Measurements from ENCODE around the gene ABCD3. TPM values are rescaled to one million over a fixed set of nuclear protein-coding genes. Genes with fewer than 3 reads are reported as not detected.

ABCD3 gene
- total RNA-seq, 1 experiment from 2014 or later, result 48.8 TPM

- BruUV-seq (replicated peaks), result no TSS peak
- no peaks in the 10 kb centered on the region for H3K4me1 ChIP-seq (ENCODE audit: control insufficient read depth in 1 of 2, insufficient read depth in 2 of 2, low read length in 2 of 2)
Observed at GRCh38 chr1:94389298-94389697, 28.9 kb upstream of the ABCD3 start.

More at GRCh38 chr1:94389298-94389697, 28.9 kb upstream of the ABCD3 start:
- H3K9me2 ChIP-seq (ENCODE audit: insufficient read depth), result no peaks in the 10 kb centered on the region
- intact Hi-C loops (cut with micrococcal nuclease), result no loop called here
- TF ChIP-seq FOSL1 (IDR thresholded peaks at IDR 0.05; ENCODE audit: low read depth) (no peak), SRF (IDR thresholded peaks at IDR 0.05; ENCODE audit: low read depth) (no peak), ZFX (IDR thresholded peaks at IDR 0.05) (no peak), POLR2AphosphoS5 (IDR thresholded peaks at IDR 0.05; ENCODE audit: low read depth, low read length) (no peak), EZH2 (IDR thresholded peaks at IDR 0.05) (no peak), ZNF274 (IDR thresholded peaks at IDR 0.05; ENCODE audit: low read depth, low read length) (no peak), MAX (IDR thresholded peaks at IDR 0.05) (no peak), CEBPB (IDR thresholded peaks at IDR 0.05; ENCODE audit: low read depth) (no peak), CBX3 (IDR thresholded peaks at IDR 0.05; ENCODE audit: low read depth) (no peak), YY1 (IDR thresholded peaks at IDR 0.05; ENCODE audit: extremely low read depth, insufficient replicate concordance, low read depth, low read length) (no peak), RAD21 (IDR thresholded peaks at IDR 0.05; ENCODE audit: low read depth) (no peak), JUND (IDR thresholded peaks at IDR 0.05) (no peak), TCF7L2 (IDR thresholded peaks at IDR 0.05; ENCODE audit: borderline replicate concordance, extremely low read depth, insufficient read depth, insufficient read length) (no peak), POLR2A (IDR thresholded peaks at IDR 0.05; ENCODE audit: borderline replicate concordance, extremely low read depth, insufficient read depth, insufficient read length) (no peak), ELF1 (IDR thresholded peaks at IDR 0.05; ENCODE audit: borderline replicate concordance, low read depth) (no peak)
- TF ChIP-seq, protein P1, sequence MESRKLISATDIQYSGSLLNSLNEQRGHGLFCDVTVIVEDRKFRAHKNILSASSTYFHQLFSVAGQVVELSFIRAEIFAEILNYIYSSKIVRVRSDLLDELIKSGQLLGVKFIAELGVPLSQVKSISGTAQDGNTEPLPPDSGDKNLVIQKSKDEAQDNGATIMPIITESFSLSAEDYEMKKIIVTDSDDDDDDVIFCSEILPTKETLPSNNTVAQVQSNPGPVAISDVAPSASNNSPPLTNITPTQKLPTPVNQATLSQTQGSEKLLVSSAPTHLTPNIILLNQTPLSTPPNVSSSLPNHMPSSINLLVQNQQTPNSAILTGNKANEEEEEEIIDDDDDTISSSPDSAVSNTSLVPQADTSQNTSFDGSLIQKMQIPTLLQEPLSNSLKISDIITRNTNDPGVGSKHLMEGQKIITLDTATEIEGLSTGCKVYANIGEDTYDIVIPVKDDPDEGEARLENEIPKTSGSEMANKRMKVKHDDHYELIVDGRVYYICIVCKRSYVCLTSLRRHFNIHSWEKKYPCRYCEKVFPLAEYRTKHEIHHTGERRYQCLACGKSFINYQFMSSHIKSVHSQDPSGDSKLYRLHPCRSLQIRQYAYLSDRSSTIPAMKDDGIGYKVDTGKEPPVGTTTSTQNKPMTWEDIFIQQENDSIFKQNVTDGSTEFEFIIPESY (IDR thresholded peaks at IDR 0.05; ENCODE audit: extremely low read depth, insufficient replicate concordance, low read length), result no peak
- TF ChIP-seq, protein P2, sequence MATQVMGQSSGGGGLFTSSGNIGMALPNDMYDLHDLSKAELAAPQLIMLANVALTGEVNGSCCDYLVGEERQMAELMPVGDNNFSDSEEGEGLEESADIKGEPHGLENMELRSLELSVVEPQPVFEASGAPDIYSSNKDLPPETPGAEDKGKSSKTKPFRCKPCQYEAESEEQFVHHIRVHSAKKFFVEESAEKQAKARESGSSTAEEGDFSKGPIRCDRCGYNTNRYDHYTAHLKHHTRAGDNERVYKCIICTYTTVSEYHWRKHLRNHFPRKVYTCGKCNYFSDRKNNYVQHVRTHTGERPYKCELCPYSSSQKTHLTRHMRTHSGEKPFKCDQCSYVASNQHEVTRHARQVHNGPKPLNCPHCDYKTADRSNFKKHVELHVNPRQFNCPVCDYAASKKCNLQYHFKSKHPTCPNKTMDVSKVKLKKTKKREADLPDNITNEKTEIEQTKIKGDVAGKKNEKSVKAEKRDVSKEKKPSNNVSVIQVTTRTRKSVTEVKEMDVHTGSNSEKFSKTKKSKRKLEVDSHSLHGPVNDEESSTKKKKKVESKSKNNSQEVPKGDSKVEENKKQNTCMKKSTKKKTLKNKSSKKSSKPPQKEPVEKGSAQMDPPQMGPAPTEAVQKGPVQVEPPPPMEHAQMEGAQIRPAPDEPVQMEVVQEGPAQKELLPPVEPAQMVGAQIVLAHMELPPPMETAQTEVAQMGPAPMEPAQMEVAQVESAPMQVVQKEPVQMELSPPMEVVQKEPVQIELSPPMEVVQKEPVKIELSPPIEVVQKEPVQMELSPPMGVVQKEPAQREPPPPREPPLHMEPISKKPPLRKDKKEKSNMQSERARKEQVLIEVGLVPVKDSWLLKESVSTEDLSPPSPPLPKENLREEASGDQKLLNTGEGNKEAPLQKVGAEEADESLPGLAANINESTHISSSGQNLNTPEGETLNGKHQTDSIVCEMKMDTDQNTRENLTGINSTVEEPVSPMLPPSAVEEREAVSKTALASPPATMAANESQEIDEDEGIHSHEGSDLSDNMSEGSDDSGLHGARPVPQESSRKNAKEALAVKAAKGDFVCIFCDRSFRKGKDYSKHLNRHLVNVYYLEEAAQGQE (IDR thresholded peaks at IDR 0.05; ENCODE audit: low read depth), result no peak
- H3K4me2 ChIP-seq (ENCODE audit: low read length), result no peak overlapping the region
- H3K27me3 ChIP-seq (ENCODE audit: insufficient read depth, low read length), result no peaks in the 10 kb centered on the region
- ATAC-seq, result no peak
- H3K36me3 ChIP-seq (ENCODE audit: control insufficient read depth in 1 of 2, insufficient read depth in 2 of 2, low read length in 2 of 2), result no peaks in the 10 kb centered on the region
- H3K4me3 ChIP-seq (replicated peaks in 1 of 2; ENCODE audit: low read depth in 1 of 2, low read length in 2 of 2), result no peak overlapping the region
- RAD21 ChIA-PET (ENCODE audit: low non-redundant PET in 1 of 2, low total read pairs in 2 of 2, uncharacterized antibody in 2 of 2, unreplicated experiment in 2 of 2), result no interaction called here
- no peak for DNase-seq (ENCODE audit: low read depth, low spot score)
- H3K27ac ChIP-seq (ENCODE audit: low read depth, low read length), result no peak overlapping the region
- no peak overlapping the region for H3K9ac ChIP-seq (ENCODE audit: low read length)
- POLR2A ChIA-PET, result no interaction called here
- CTCF ChIA-PET, result no interaction called here
- H3K9me3 ChIP-seq (ENCODE audit: control insufficient read depth in 1 of 2, insufficient read depth in 1 of 2, low read depth in 1 of 2, low read length in 2 of 2), result peaks cover 0 to 4% of the 10 kb centered on the region in 2 experiments; a peak in 2 of 4 replicates
- no peaks in the 10 kb centered on the region for H3K79me2 ChIP-seq (ENCODE audit: insufficient read depth, low read length)
- no peak overlapping the region for H2AFZ ChIP-seq (ENCODE audit: low read depth, low read length, poor library complexity, severe bottlenecking)
- H4K20me1 ChIP-seq (ENCODE audit: insufficient read depth), result no peaks in the 10 kb centered on the region
